ENCODE results near the gene FYCO1. TPM values are rescaled to one million over a fixed set of nuclear protein-coding genes. Genes with fewer than 3 reads are reported as not detected.

Gene FYCO1
- total and polyA plus RNA-seq, 10 of the 15 experiments (the other 5 are each of a cell fraction or from before 2014, with no cell fraction given), result 1.5 to 8.4 (median 6.5) TPM

DNA sequence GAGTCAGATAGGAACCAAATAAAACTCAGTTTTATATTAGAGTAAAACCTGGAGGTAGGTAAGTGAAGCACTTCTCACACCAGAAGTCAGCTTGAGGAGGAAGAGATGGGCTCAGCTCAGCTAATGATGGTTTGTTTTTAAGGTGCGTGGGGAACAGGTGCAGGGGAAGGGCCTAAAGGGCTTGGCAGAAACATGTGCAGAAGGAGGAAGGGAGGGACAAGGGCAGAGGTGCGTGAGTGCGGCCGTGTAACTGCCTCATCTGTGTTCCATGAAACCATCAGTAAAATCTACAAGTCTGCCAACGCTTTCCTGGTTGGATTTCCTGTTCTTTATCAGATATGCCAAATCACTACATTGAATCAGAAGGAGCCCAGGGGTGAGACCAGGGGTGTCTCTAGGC, 19.9 kb downstream of the FYCO1 start:
- no peak overlapping the region for H3K4me3 ChIP-seq
- peaks cover 5 to 12% of the 10 kb centered on the region in 2 experiments for H3K36me3 ChIP-seq (ENCODE audit: control insufficient read depth in 2 of 2, insufficient read depth in 2 of 2, low read length in 1 of 2)
- ChIA-PET CTCF (interaction anchor here (1.5 to 2.0 kb wide), 2 partner anchors 37 to 39 kb away, joined by 3 to 6 read pairs; no protein-coding TSS in a partner anchor), POLR2A (interaction anchor here (2.0 kb wide), 1 partner anchor 13 kb away, joined by 5 read pairs; no protein-coding TSS in a partner anchor), SMC1A (ENCODE audit: uncharacterized antibody, unreplicated experiment) (interaction anchor here (2.1 kb wide), 1 partner anchor 22 kb away, joined by 5 read pairs; no protein-coding TSS in a partner anchor), RAD21 (ENCODE audit: unreplicated experiment) (interaction anchor here (3.0 kb wide), 1 partner anchor 101 kb away, joined by 10 read pairs; no protein-coding TSS in a partner anchor)
- DNase-seq (ENCODE audit: low read depth, low spot score), result no peak
- H3K27me3 ChIP-seq (replicated peaks in 1 of 2; ENCODE audit: control insufficient read depth in 2 of 2, insufficient read depth in 2 of 2, low read length in 1 of 2), result no peaks in the 10 kb centered on the region
- H3K79me2 ChIP-seq (ENCODE audit: control insufficient read depth, insufficient read depth, low read length), result no peaks in the 10 kb centered on the region
- no peak for FAIRE-seq
- WGBS (ENCODE audit: insufficient coverage, insufficient replicate concordance, low lambda C conversion rate, missing lambda C conversion rate), result 100% methylated on average over 5 of the region's 5 CpGs
- no TSS peak for BruUV-seq (replicated peaks)
- in situ Hi-C loops (cut with MboI), result no loop called here
- H3K9ac ChIP-seq (ENCODE audit: control insufficient read depth, insufficient read depth, low read length), result no peak overlapping the region
- H3K4me2 ChIP-seq (ENCODE audit: control insufficient read depth, insufficient read depth), result no peak overlapping the region
- no peaks in the 10 kb centered on the region for H4K20me1 ChIP-seq (ENCODE audit: control insufficient read depth, insufficient read depth)
- no peak overlapping the region for H2AFZ ChIP-seq (ENCODE audit: control insufficient read depth, low read depth, low read length)
- no peak for ATAC-seq
- no peaks in the 10 kb centered on the region for H3K9me3 ChIP-seq (replicated peaks; ENCODE audit: control insufficient read depth, insufficient read depth, low read length)
- H3K27ac ChIP-seq (ENCODE audit: control insufficient read depth, insufficient read depth), result no peak overlapping the region
- peaks cover 27% of the 10 kb centered on the region for H3K4me1 ChIP-seq (ENCODE audit: control insufficient read depth, insufficient read depth, low read length)
- intact Hi-C loops (cut with micrococcal nuclease; ENCODE audit: unreplicated experiment), result no loop called here
- TF ChIP-seq, protein P1, sequence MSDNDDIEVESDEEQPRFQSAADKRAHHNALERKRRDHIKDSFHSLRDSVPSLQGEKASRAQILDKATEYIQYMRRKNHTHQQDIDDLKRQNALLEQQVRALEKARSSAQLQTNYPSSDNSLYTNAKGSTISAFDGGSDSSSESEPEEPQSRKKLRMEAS (IDR thresholded peaks at IDR 0.05; ENCODE audit: low read depth, low read length), result no peak
- TF ChIP-seq GATAD2B (conservative IDR thresholded peaks at IDR 0.05; ENCODE audit: low read depth), result no peak
- TF ChIP-seq, protein P2, sequence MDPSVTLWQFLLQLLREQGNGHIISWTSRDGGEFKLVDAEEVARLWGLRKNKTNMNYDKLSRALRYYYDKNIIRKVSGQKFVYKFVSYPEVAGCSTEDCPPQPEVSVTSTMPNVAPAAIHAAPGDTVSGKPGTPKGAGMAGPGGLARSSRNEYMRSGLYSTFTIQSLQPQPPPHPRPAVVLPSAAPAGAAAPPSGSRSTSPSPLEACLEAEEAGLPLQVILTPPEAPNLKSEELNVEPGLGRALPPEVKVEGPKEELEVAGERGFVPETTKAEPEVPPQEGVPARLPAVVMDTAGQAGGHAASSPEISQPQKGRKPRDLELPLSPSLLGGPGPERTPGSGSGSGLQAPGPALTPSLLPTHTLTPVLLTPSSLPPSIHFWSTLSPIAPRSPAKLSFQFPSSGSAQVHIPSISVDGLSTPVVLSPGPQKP (IDR thresholded peaks at IDR 0.05; ENCODE audit: low read depth, low read length), result no peak
- TF ChIP-seq, protein P3, sequence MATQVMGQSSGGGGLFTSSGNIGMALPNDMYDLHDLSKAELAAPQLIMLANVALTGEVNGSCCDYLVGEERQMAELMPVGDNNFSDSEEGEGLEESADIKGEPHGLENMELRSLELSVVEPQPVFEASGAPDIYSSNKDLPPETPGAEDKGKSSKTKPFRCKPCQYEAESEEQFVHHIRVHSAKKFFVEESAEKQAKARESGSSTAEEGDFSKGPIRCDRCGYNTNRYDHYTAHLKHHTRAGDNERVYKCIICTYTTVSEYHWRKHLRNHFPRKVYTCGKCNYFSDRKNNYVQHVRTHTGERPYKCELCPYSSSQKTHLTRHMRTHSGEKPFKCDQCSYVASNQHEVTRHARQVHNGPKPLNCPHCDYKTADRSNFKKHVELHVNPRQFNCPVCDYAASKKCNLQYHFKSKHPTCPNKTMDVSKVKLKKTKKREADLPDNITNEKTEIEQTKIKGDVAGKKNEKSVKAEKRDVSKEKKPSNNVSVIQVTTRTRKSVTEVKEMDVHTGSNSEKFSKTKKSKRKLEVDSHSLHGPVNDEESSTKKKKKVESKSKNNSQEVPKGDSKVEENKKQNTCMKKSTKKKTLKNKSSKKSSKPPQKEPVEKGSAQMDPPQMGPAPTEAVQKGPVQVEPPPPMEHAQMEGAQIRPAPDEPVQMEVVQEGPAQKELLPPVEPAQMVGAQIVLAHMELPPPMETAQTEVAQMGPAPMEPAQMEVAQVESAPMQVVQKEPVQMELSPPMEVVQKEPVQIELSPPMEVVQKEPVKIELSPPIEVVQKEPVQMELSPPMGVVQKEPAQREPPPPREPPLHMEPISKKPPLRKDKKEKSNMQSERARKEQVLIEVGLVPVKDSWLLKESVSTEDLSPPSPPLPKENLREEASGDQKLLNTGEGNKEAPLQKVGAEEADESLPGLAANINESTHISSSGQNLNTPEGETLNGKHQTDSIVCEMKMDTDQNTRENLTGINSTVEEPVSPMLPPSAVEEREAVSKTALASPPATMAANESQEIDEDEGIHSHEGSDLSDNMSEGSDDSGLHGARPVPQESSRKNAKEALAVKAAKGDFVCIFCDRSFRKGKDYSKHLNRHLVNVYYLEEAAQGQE (IDR thresholded peaks at IDR 0.05; ENCODE audit: low read depth, low read length), result no peak
- TF ChIP-seq MEF2A (IDR thresholded peaks at IDR 0.05; ENCODE audit: insufficient read depth, low read depth, low read length), result no peak
- no peak for TF ChIP-seq EZH2 (IDR thresholded peaks at IDR 0.05; ENCODE audit: borderline replicate concordance, control insufficient read depth, low read depth, low read length)
- TF ChIP-seq, protein P4, sequence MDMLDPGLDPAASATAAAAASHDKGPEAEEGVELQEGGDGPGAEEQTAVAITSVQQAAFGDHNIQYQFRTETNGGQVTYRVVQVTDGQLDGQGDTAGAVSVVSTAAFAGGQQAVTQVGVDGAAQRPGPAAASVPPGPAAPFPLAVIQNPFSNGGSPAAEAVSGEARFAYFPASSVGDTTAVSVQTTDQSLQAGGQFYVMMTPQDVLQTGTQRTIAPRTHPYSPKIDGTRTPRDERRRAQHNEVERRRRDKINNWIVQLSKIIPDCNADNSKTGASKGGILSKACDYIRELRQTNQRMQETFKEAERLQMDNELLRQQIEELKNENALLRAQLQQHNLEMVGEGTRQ (IDR thresholded peaks at IDR 0.05; ENCODE audit: borderline replicate concordance, low read depth, low read length), result no peak
- TF ChIP-seq NRF1 (conservative IDR thresholded peaks at IDR 0.05; ENCODE audit: low read depth, low read length), result no peak
- no peak for TF ChIP-seq RELA (IDR thresholded peaks at IDR 0.05; ENCODE audit: borderline replicate concordance, partially characterized antibody)
- no peak for TF ChIP-seq MYB (IDR thresholded peaks at IDR 0.05; ENCODE audit: borderline replicate concordance, low read depth, low read length)
- no peak for TF ChIP-seq TARDBP (IDR thresholded peaks at IDR 0.05; ENCODE audit: borderline replicate concordance)
- TF ChIP-seq, protein P5, sequence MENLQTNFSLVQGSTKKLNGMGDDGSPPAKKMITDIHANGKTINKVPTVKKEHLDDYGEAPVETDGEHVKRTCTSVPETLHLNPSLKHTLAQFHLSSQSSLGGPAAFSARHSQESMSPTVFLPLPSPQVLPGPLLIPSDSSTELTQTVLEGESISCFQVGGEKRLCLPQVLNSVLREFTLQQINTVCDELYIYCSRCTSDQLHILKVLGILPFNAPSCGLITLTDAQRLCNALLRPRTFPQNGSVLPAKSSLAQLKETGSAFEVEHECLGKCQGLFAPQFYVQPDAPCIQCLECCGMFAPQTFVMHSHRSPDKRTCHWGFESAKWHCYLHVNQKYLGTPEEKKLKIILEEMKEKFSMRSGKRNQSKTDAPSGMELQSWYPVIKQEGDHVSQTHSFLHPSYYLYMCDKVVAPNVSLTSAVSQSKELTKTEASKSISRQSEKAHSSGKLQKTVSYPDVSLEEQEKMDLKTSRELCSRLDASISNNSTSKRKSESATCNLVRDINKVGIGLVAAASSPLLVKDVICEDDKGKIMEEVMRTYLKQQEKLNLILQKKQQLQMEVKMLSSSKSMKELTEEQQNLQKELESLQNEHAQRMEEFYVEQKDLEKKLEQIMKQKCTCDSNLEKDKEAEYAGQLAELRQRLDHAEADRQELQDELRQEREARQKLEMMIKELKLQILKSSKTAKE (IDR thresholded peaks at IDR 0.05; ENCODE audit: low read depth, poor library complexity, severe bottlenecking), result no peak

All from GM12878 (cell line).